PC-9 (cell line): ENCODE data around the gene RBM5. TPM values are rescaled to one million over a fixed set of nuclear protein-coding genes. Genes with fewer than 3 reads are reported as not detected.

Experiments used
- BruUV-seq: library from RNA; stranded (reverse); fragments of 400-500 nt; replicated peaks from 2 replicates; lab custom pipeline; 2021; lab: Mats Ljungman, UMichigan
- CTCF ChIA-PET: fragments of 300-600 bp; sonication (Branson Sonifier 250); formaldehyde crosslinking; loops from one replicate; lab custom pipeline; 2022; ENCODE audit warnings: antibody characterized with exemption; lab: Charles Lee
- POLR2A ChIA-PET: fragments of 300-600 bp; sonication (Branson Sonifier 250); formaldehyde crosslinking; loops from one replicate; lab custom pipeline; 2022; ENCODE audit warnings: antibody characterized with exemption; ENCODE audit not compliant: unreplicated experiment; lab: Charles Lee
- DNase-seq, 2 experiments: peaks; one replicate each; pipeline versions ENCODE4 v3.0.0 to v3.0.0-alpha.2; 2015 to 2022; ENCODE audit warnings: mixed read lengths in 1 of 2
- H2AFZ ChIP-seq: fragments of 200-600 bp; sonication (generic); 2 replicates; pipeline ENCODE4 v1.8.1; 2017; ENCODE audit warnings: antibody characterized with exemption
- H3F3A ChIP-seq: fragments of 200-600 bp; sonication (generic); 2 replicates; pipeline ENCODE4 v1.8.1; 2017; ENCODE audit warnings: antibody characterized with exemption, mild to moderate bottlenecking, low read depth; ENCODE audit not compliant: insufficient read depth
- H3K27ac ChIP-seq: fragments of 200-600 bp; sonication (generic); 2 replicates; pipeline ENCODE4 v1.6.1; 2016; ENCODE audit warnings: mixed run types
- H3K27me3 ChIP-seq: fragments of 200-600 bp; sonication (generic); 2 replicates; pipeline ENCODE4 v1.6.1; 2016; ENCODE audit warnings: low read depth, mixed run types; ENCODE audit not compliant: insufficient read depth
- H3K36me3 ChIP-seq: fragments of 200-600 bp; sonication (generic); 2 replicates; pipeline ENCODE4 v1.6.1; 2016; ENCODE audit warnings: low read depth, mixed run types
- H3K4me1 ChIP-seq: fragments of 200-600 bp; sonication (generic); replicated peaks from 2 replicates; pipeline ENCODE4 v1.6.1; 2016; ENCODE audit warnings: mixed run types; ENCODE audit not compliant: insufficient read depth
- H3K4me2 ChIP-seq: fragments of 200-600 bp; sonication (generic); 2 replicates; pipeline ENCODE4 v1.6.1; 2017; ENCODE audit warnings: mixed run types
- H3K4me3 ChIP-seq: fragments of 200-600 bp; sonication (generic); 2 replicates; pipeline ENCODE4 v1.6.1; 2016; ENCODE audit warnings: mixed run types
- H3K79me2 ChIP-seq: fragments of 200-600 bp; sonication (generic); 2 replicates; pipeline ENCODE4 v1.6.1; 2017; ENCODE audit warnings: low read depth, mixed run types
- H3K9me2 ChIP-seq: fragments of 200-600 bp; sonication (generic); 2 replicates; pipeline ENCODE4 v1.8.1; 2017; ENCODE audit warnings: mild to moderate bottlenecking; ENCODE audit not compliant: insufficient read depth
- H3K9me3 ChIP-seq: fragments of 200-600 bp; sonication (generic); 2 replicates; pipeline ENCODE4 v1.8.1; 2016; ENCODE audit warnings: low read depth; ENCODE audit not compliant: insufficient read depth
- H4K20me1 ChIP-seq: fragments of 200-600 bp; sonication (generic); 2 replicates; pipeline ENCODE4 v1.8.1; 2017; ENCODE audit not compliant: insufficient read depth
- EZH2 ChIP-seq: fragments of 200-600 bp; sonication (generic); IDR thresholded peaks from 2 replicates; pipeline ENCODE4 v1.8.0; 2017; ENCODE audit warnings: antibody characterized with exemption, low read depth
- intact Hi-C: fragments of 100-400 bp; cut with micrococcal nuclease; formaldehyde crosslinking; loops from one replicate; pipeline ENCODE4 v1.10.0; 2022; ENCODE audit not compliant: unreplicated experiment
- total RNA-seq: library from RNA; stranded (reverse); gene quantifications from 2 replicates; pipeline ENCODE4 v1.2.3, GENCODE V29; 2021
- TF ChIP-seq, protein P1 (sequence below): fragments of 200-600 bp; sonication (generic); conservative IDR thresholded peaks from 2 replicates; pipeline ENCODE4 v1.6.1; 2017; ENCODE audit warnings: mixed run types, antibody characterized with exemption, mild to moderate bottlenecking, moderate library complexity

RBM5 gene
- total RNA-seq, 1 experiment from 2014 or later: 87.7 TPM

DNA sequence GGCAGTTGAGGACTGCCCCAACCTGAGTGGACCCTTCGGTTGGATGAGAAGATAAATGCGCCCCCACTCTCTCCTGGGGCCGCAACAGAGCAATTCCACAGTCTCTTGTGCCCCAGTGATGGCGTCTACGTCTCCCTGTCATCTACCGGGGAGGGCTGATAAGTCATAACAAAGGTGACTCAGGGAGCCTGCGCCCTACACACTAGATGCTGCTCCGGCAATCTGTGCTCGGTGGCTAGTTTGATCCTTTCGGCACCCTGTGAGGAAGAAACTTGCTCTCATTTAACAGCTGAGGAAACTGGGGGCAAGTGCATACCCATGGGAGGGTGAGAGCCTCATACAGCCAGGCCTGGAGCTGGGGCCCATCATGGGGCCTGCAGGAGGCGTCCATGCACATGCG is 52.3 kb downstream of the RBM5 start:
- no peak overlapping the region for H2AFZ ChIP-seq
- no peaks in the 10 kb centered on the region for H3K79me2 ChIP-seq
- H4K20me1 ChIP-seq: no peaks in the 10 kb centered on the region
- no peaks in the 10 kb centered on the region for H3F3A ChIP-seq
- H3K4me2 ChIP-seq: no peak overlapping the region
- no peaks in the 10 kb centered on the region for H3K9me3 ChIP-seq
- ChIA-PET POLR2A (no interaction called here), CTCF (no interaction called here)
- H3K9me2 ChIP-seq: no peaks in the 10 kb centered on the region
- H3K4me1 ChIP-seq: peaks cover 6% of the 10 kb centered on the region; the same call in 1 of the 2 replicates
- no peaks in the 10 kb centered on the region for H3K36me3 ChIP-seq
- BruUV-seq: no TSS peak
- H3K27ac ChIP-seq: no peak overlapping the region
- DNase-seq: no peak
- TF ChIP-seq, protein P1, sequence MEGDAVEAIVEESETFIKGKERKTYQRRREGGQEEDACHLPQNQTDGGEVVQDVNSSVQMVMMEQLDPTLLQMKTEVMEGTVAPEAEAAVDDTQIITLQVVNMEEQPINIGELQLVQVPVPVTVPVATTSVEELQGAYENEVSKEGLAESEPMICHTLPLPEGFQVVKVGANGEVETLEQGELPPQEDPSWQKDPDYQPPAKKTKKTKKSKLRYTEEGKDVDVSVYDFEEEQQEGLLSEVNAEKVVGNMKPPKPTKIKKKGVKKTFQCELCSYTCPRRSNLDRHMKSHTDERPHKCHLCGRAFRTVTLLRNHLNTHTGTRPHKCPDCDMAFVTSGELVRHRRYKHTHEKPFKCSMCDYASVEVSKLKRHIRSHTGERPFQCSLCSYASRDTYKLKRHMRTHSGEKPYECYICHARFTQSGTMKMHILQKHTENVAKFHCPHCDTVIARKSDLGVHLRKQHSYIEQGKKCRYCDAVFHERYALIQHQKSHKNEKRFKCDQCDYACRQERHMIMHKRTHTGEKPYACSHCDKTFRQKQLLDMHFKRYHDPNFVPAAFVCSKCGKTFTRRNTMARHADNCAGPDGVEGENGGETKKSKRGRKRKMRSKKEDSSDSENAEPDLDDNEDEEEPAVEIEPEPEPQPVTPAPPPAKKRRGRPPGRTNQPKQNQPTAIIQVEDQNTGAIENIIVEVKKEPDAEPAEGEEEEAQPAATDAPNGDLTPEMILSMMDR: no peak
- no peak for TF ChIP-seq EZH2
- no peaks in the 10 kb centered on the region for H3K27me3 ChIP-seq
- intact Hi-C loops: no loop called here
- H3K4me3 ChIP-seq: no peak overlapping the region

DNA sequence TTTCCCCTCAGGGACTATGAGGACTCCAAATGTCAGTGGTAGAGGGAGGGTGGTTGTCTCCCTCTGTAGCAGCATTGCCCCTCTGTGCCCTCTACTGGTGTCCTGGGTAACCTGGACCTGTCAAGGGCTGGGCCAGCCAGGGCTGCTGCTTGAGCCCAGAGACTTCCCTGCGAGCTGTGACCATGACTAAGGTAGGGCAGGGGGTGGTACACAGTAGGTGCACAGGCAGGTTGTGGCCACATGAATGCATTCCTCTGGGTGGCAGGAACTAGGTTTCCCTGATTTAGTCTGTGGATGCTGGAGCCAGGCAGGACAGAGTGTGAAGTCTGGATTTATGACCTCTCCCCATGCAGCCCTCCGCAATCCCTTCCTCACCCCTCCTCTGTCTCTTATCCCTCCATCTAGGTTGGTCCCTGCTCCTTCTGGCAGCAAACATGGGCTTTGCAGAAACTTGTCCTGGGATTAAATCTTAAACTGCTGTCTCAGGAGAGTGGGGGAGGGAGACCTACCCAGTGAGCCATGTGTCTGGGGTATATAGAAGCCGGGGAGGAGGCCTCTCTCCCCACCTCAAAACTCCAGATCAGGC is 57.7 kb downstream of the RBM5 start:
- no TSS peak for BruUV-seq
- Histone ChIP-seq H3F3A (peaks cover 7% of the 10 kb centered on the region; the same call in 1 of the 2 replicates), H3K4me1 (no peaks in the 10 kb centered on the region), H3K4me2 (no peak overlapping the region), H3K27me3 (no peaks in the 10 kb centered on the region), H3K36me3 (no peaks in the 10 kb centered on the region), H4K20me1 (no peaks in the 10 kb centered on the region), H2AFZ (no peak overlapping the region), H3K9me2 (no peaks in the 10 kb centered on the region), H3K9me3 (no peaks in the 10 kb centered on the region), H3K27ac (no peak overlapping the region), H3K4me3 (no peak overlapping the region), H3K79me2 (no peaks in the 10 kb centered on the region)
- DNase-seq: no peak
- CTCF ChIA-PET: no interaction called here
- intact Hi-C loops: no loop called here
- no peak for TF ChIP-seq EZH2
- TF ChIP-seq, protein P1: no peak
- POLR2A ChIA-PET: no interaction called here

DNA sequence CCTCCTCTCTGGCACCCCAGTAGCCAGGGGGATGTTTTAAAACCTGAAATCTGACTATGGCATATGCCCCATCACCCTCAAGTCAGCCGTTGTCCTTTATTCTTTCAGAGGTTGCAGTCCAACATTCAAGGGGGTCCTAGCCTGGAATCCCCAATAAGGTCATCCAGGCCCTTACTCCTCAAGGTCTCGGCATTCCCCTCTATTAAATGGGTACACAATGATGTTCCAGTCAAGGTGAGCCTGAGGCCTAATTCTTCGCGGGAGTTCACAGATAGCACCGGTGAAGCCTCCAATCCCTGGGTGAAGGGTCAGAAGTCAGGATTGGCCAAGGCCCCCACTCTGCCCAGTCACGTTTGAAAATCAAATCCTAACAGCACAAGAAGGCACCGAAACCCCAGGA is 58.3 kb downstream of the RBM5 start:
- no peak overlapping the region for H2AFZ ChIP-seq
- peaks cover 7% of the 10 kb centered on the region; the same call in 1 of the 2 replicates for H3F3A ChIP-seq
- no peaks in the 10 kb centered on the region for H3K79me2 ChIP-seq
- POLR2A ChIA-PET: no interaction called here
- intact Hi-C loops: no loop called here
- no peaks in the 10 kb centered on the region for H3K27me3 ChIP-seq
- no peak overlapping the region for H3K27ac ChIP-seq
- no peak overlapping the region for H3K4me3 ChIP-seq
- no TSS peak for BruUV-seq
- no peaks in the 10 kb centered on the region for H4K20me1 ChIP-seq
- no peaks in the 10 kb centered on the region for H3K36me3 ChIP-seq
- H3K4me2 ChIP-seq: no peak overlapping the region
- H3K4me1 ChIP-seq: no peaks in the 10 kb centered on the region
- no peak for DNase-seq
- TF ChIP-seq, protein P1: no peak
- TF ChIP-seq EZH2: no peak
- no peaks in the 10 kb centered on the region for H3K9me2 ChIP-seq
- CTCF ChIA-PET: no interaction called here
- no peaks in the 10 kb centered on the region for H3K9me3 ChIP-seq
